ENCODE results near the gene LDLRAD2.
"Not testable (repeated sequence)": the region's sequence is repeated elsewhere in the genome, so short reads cannot be mapped to it uniquely, and the experiment has no call there.

LDLRAD2 gene

GRCh38 chr1:21823980-21824702 is 12.1 kb downstream of the LDLRAD2 start:
- DNase-seq (ENCODE audit: low spot score), result no peak

- DNase-seq (ENCODE audit: low spot score), result no peak
These were observed 12.9 kb downstream of the LDLRAD2 start for GRCh38 chr1:21824926-21825325.

GRCh38 chr1:21825393-21825792 is 13.3 kb downstream of the LDLRAD2 start:
- no peak for DNase-seq (ENCODE audit: low spot score)

- DNase-seq (ENCODE audit: low spot score), result not testable (repeated sequence)
These were observed 14.6 kb downstream of the LDLRAD2 start for GRCh38 chr1:21826694-21827093.

- DNase-seq (ENCODE audit: low spot score), result no peak
These were observed 15.1 kb downstream of the LDLRAD2 start for GRCh38 chr1:21827141-21827679.

GRCh38 chr1:21828075-21828474 is 16.0 kb downstream of the LDLRAD2 start:
- no peak for DNase-seq (ENCODE audit: low spot score)

- no peak for DNase-seq (ENCODE audit: low spot score)
These were observed 16.6 kb downstream of the LDLRAD2 start for GRCh38 chr1:21828506-21829210.

GRCh38 chr1:21829294-21829693 is 17.2 kb downstream of the LDLRAD2 start:
- no peak for DNase-seq (ENCODE audit: low spot score)

- no peak for DNase-seq (ENCODE audit: low spot score)
These were observed 18.9 kb downstream of the LDLRAD2 start for GRCh38 chr1:21830792-21831453.

GRCh38 chr1:21831454-21831970 is 19.4 kb downstream of the LDLRAD2 start:
- no peak for DNase-seq (ENCODE audit: low spot score)

- no peak for DNase-seq (ENCODE audit: low spot score)
These were observed 21.4 kb downstream of the LDLRAD2 start for GRCh38 chr1:21833392-21833976.

GRCh38 chr1:21834094-21834493 is 22.0 kb downstream of the LDLRAD2 start:
- no peak for DNase-seq (ENCODE audit: low spot score)

- no peak for DNase-seq (ENCODE audit: low spot score)
These were observed 22.6 kb downstream of the LDLRAD2 start for GRCh38 chr1:21834666-21835065.

GRCh38 chr1:21836010-21836409 is 23.9 kb downstream of the LDLRAD2 start:
- DNase-seq (ENCODE audit: low spot score), result no peak

GRCh38 chr1:21836729-21837128 is 24.7 kb downstream of the LDLRAD2 start:
- DNase-seq (ENCODE audit: low spot score), result no peak

- no peak for DNase-seq (ENCODE audit: low spot score)
These were observed 25.4 kb downstream of the LDLRAD2 start for GRCh38 chr1:21837476-21837875.

- no peak for DNase-seq (ENCODE audit: low spot score)
These were observed 26.5 kb downstream of the LDLRAD2 start for GRCh38 chr1:21838359-21839157.

GRCh38 chr1:21839337-21840037 is 27.4 kb downstream of the LDLRAD2 start:
- DNase-seq (ENCODE audit: low spot score), result no peak

- DNase-seq (ENCODE audit: low spot score), result no peak
These were observed 28.9 kb downstream of the LDLRAD2 start for GRCh38 chr1:21840981-21841380.

GRCh38 chr1:21841852-21842466 is 29.9 kb downstream of the LDLRAD2 start:
- no peak for DNase-seq (ENCODE audit: low spot score)
